Lower lobe of right lung (tissue), 2 donors: ENCODE measurements around the gene PRMT7. TPM values are rescaled to one million over a fixed set of nuclear protein-coding genes. Genes with fewer than 3 reads are reported as not detected.

ENCODE experiments used
- ATAC-seq, 2 donors: fragments of 200-7000 bp; cut with Tn5 transposase; one replicate each; pipeline ENCODE4 v1.9.1; 2020 to 2022; ENCODE audit warnings: mild to moderate bottlenecking in 2 of 2, moderate library complexity in 2 of 2
- DNase-seq: peaks from one replicate; pipeline ENCODE4 v3.0.0-alpha.2; 2020
- H3K27ac ChIP-seq: fragments of 200-600 bp; one replicate; pipeline ENCODE4 v1.8.0; 2022
- H3K27me3 ChIP-seq: fragments of 200-600 bp; one replicate; pipeline ENCODE4 v1.8.0; 2022; ENCODE audit warnings: low read depth
- H3K36me3 ChIP-seq: fragments of 200-600 bp; one replicate; pipeline ENCODE4 v1.8.0; 2022; ENCODE audit warnings: mild to moderate bottlenecking
- H3K4me1 ChIP-seq: fragments of 200-600 bp; one replicate; pipeline ENCODE4 v1.8.0; 2022
- H3K4me3 ChIP-seq: fragments of 200-600 bp; one replicate; pipeline ENCODE4 v1.8.0; 2022; ENCODE audit warnings: mild to moderate bottlenecking
- H3K9me3 ChIP-seq: fragments of 200-600 bp; one replicate; pipeline ENCODE4 v1.8.0; 2022
- intact Hi-C: fragments of 100-400 bp; cut with DNase I; formaldehyde crosslinking; loops from one replicate; pipeline ENCODE4 v1.11.0; 2022
- total RNA-seq: library from RNA; stranded (reverse); fragmentation: NEBNext Ultra II Directional; extraction: Animal tissue kit (Norgen Biotek cat#: 25700); gene quantifications from one replicate; pipeline ENCODE4 v1.2.1, GENCODE V29; 2021
- TF ChIP-seq, protein P1 (sequence below): fragments of 200-600 bp; IDR thresholded peaks from one replicate; pipeline ENCODE4 v1.8.0; 2022; ENCODE audit warnings: antibody characterized with exemption, mild to moderate bottlenecking
- donor health status: DM: no; HTN: yes; CAD: no; lungs with severe emphysema.

PRMT7 gene
- total RNA-seq, 1 donor from 2014 or later: 36.1 TPM

- no peaks in the 10 kb centered on the region for H3K27me3 ChIP-seq
- TF ChIP-seq, protein P1, sequence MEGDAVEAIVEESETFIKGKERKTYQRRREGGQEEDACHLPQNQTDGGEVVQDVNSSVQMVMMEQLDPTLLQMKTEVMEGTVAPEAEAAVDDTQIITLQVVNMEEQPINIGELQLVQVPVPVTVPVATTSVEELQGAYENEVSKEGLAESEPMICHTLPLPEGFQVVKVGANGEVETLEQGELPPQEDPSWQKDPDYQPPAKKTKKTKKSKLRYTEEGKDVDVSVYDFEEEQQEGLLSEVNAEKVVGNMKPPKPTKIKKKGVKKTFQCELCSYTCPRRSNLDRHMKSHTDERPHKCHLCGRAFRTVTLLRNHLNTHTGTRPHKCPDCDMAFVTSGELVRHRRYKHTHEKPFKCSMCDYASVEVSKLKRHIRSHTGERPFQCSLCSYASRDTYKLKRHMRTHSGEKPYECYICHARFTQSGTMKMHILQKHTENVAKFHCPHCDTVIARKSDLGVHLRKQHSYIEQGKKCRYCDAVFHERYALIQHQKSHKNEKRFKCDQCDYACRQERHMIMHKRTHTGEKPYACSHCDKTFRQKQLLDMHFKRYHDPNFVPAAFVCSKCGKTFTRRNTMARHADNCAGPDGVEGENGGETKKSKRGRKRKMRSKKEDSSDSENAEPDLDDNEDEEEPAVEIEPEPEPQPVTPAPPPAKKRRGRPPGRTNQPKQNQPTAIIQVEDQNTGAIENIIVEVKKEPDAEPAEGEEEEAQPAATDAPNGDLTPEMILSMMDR: no peak
- no peaks in the 10 kb centered on the region for H3K9me3 ChIP-seq
- intact Hi-C loops: no loop called here
- H3K4me1 ChIP-seq: peaks cover 4% of the 10 kb centered on the region
- no peak for ATAC-seq
- H3K4me3 ChIP-seq: no peak overlapping the region
- no peak for DNase-seq
- H3K27ac ChIP-seq: no peak overlapping the region
- peaks cover 99% of the 10 kb centered on the region for H3K36me3 ChIP-seq
These were observed 40.1 kb downstream of the PRMT7 start for GRCh38 chr16:68350813-68351350.

DNA sequence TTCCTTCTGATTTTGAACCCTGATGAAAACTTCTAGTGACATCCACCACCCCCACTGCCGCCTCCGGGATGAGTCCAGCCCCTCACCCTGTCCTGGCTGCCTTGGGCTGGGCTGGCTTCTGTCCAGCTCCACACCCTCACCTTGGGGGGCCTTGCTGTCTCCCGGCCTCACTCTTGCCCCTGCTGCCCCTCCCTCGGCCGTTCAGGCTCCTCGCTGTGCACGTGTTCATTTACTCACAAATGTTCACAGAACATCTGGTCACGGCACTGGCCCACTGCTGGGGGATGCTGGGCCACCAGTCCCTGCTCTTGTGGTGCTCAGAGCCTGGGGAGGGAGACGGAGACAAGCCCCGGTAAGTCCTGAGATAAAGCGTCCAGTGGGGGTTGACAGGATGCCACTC, 40.6 kb downstream of the PRMT7 start:
- no peak for ATAC-seq
- DNase-seq: peak; percentile 39
- Histone ChIP-seq H3K4me1 (peaks cover 9% of the 10 kb centered on the region), H3K4me3 (no peak overlapping the region), H3K27ac (no peak overlapping the region), H3K36me3 (peaks cover 99% of the 10 kb centered on the region), H3K9me3 (no peaks in the 10 kb centered on the region), H3K27me3 (no peaks in the 10 kb centered on the region)
- intact Hi-C loops: no loop called here
- TF ChIP-seq, protein P1: no peak

- peak; percentile 77 to 84 for ATAC-seq
- H3K36me3 ChIP-seq: peaks cover 99% of the 10 kb centered on the region
These were observed 41.2 kb downstream of the PRMT7 start for GRCh38 chr16:68351991-68352431.

DNA sequence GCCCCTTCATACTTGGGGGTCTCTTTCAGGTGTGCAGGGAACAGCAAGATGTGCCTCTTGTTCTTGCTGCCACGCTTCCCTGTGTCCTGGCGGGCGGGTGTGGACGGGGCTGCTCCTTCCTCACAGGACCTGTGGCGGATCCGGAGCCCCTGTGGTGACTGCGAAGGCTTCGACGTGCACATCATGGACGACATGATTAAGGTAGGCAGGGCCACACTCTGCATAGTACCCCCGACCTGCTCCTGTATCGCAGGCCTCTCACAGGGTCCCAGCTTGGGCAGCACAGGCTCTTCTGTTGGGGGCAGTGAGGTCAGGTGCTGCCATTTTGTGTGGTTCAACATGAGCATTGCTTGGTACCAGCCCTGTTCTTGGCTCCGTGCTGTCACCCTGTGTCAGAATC, 42.5 kb downstream of the PRMT7 start:
- Histone ChIP-seq H3K4me3 (no peak overlapping the region), H3K36me3 (peaks cover 99% of the 10 kb centered on the region), H3K9me3 (no peaks in the 10 kb centered on the region), H3K27ac (no peak overlapping the region), H3K4me1 (peaks cover 13% of the 10 kb centered on the region), H3K27me3 (no peaks in the 10 kb centered on the region)
- intact Hi-C loops: no loop called here
- TF ChIP-seq, protein P1: no peak
- ATAC-seq (no peak), DNase-seq (peak; percentile 44)

More at GRCh38 chr16:68351991-68352431, 41.2 kb downstream of the PRMT7 start:
- peak; percentile 49 for DNase-seq
- Histone ChIP-seq H3K4me3 (no peak overlapping the region), H3K4me1 (peaks cover 13% of the 10 kb centered on the region), H3K27ac (no peak overlapping the region), H3K27me3 (no peaks in the 10 kb centered on the region), H3K9me3 (no peaks in the 10 kb centered on the region)
- TF ChIP-seq, protein P1: no peak
- intact Hi-C loops: no loop called here

DNA sequence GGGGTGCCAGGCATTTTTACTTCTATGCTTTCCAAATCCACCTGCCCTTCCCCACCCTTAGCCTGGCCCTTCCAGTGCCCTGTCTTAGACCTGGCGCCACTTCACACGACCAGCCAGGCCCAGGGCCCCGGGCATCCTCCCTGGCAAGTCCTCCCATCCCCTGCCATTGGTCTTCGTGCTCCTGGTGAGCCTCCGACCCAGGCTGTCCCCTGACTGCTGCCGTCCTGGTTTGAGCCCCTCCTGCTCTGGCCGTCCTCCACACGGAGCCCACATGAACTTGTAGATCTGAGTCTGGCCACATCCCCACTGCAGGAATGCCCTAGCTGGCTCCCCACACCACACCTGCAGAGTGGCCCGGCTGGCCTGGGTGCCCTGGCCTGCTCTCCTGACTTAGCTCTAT, 44.0 kb downstream of the PRMT7 start:
- no peaks in the 10 kb centered on the region for H3K27me3 ChIP-seq
- no peaks in the 10 kb centered on the region for H3K9me3 ChIP-seq
- intact Hi-C loops: no loop called here
- H3K4me3 ChIP-seq: no peak overlapping the region
- TF ChIP-seq, protein P1: no peak
- no peak for ATAC-seq
- peaks cover 13% of the 10 kb centered on the region for H3K4me1 ChIP-seq
- DNase-seq: peak; percentile 32
- no peak overlapping the region for H3K27ac ChIP-seq
- H3K36me3 ChIP-seq: peaks cover 97% of the 10 kb centered on the region
